Right lobe of liver (tissue), 6 donors: Measurements from ENCODE around the gene HOXA3. TPM values are rescaled to one million over a fixed set of nuclear protein-coding genes. Genes with fewer than 3 reads are reported as not detected.

ENCODE experiments used
- ATAC-seq, 4 donors: fragments of 200-7000 bp; cut with Tn5 transposase; one replicate each; pipeline ENCODE4 v1.9.1; 2020; ENCODE audit warnings: mild to moderate bottlenecking in 4 of 4, moderate library complexity in 4 of 4
- DNase-seq, 3 donors: peaks; one replicate each; pipeline ENCODE4 v3.0.0-alpha.2; 2020
- H3K27ac ChIP-seq, 3 donors: fragments of 200-600 bp; one replicate each; pipeline ENCODE4 v1.8.0; 2022
- H3K27me3 ChIP-seq, 2 donors: fragments of 200-600 bp; one replicate each; pipeline ENCODE4 v1.8.0; 2022
- H3K36me3 ChIP-seq, 4 donors: fragments of 200-600 bp; sonication (generic) in 1 of 4; one replicate each; pipeline versions ENCODE4 v1.5.1 to v1.8.0; 2017 to 2022; ENCODE audit warnings: control low read depth in 1 of 4
- H3K4me1 ChIP-seq, 4 donors: fragments of 200-600 bp; sonication (generic) in 1 of 4; one replicate each; pipeline versions ENCODE4 v1.5.1 to v1.8.0; 2017 to 2022; ENCODE audit warnings: control low read depth in 1 of 4
- H3K4me3 ChIP-seq, 3 donors: fragments of 200-600 bp; one replicate each; pipeline ENCODE4 v1.8.0; 2022
- H3K9me3 ChIP-seq, 4 donors: fragments of 200-600 bp; sonication (generic) in 1 of 4; one replicate each; pipeline versions ENCODE4 v1.5.1 to v1.8.0; 2017 to 2022; ENCODE audit warnings: control low read depth in 1 of 4
- CTCF ChIP-seq, 4 donors: fragments of 200-600 bp in 3 of 4; fragments of 450-650 bp in 1 of 4; IDR thresholded peaks; one replicate each; pipeline versions ENCODE4 v1.5.1 to v1.8.0; 2016 to 2022; ENCODE audit warnings: antibody characterized with exemption in 4 of 4, mild to moderate bottlenecking in 2 of 4
- POLR2A ChIP-seq: fragments of 450-650 bp; IDR thresholded peaks from one replicate; pipeline ENCODE4 v1.6.1; 2017; ENCODE audit warnings: antibody characterized with exemption, mild to moderate bottlenecking
- WGBS: methylation state at CpG from one replicate; pipeline ENCODE4 v1.1.6; 2018; ENCODE audit warnings: low coverage, low lambda C conversion rate; ENCODE audit not compliant: insufficient coverage; ENCODE audit errors: missing lambda C conversion rate; 5-methylcytosine and 5-hydroxymethylcytosine counted together
- intact Hi-C, 2 donors: fragments of 100-400 bp; cut with DNase I; formaldehyde crosslinking; loops; one replicate each; pipeline versions ENCODE4 v1.11.2 to v1.14.1; 2022
- total RNA-seq, 6 experiments: library from RNA; depleted of rRNA in 2 of 6; stranded (reverse); fragments of >200 nt in 2 of 6; fragmentation: NEBNext Ultra II Directional in 3 of 6; extraction: Animal tissue kit (Norgen Biotek cat#: 25700) in 3 of 6; gene quantifications; one replicate each; pipeline versions ENCODE4 v1.1.0 to v1.2.4, GENCODE V29; 2016 to 2023
- donor health status: DM: no; HTN: yes; CAD: no.
- donor health status: DM: no; HTN: no; CAD: no.
- donor health status: DM: no; HTN: no; CAD: no.
- donor health status: DM: no; HTN: yes; CAD: no.
- donor health status: DM: no; HTN: yes; CAD: no.

HOXA3 gene
- total RNA-seq, 6 experiments from 2014 or later, result 0.17 to 0.26 (median 0.25) TPM; not detected in 2

DNA sequence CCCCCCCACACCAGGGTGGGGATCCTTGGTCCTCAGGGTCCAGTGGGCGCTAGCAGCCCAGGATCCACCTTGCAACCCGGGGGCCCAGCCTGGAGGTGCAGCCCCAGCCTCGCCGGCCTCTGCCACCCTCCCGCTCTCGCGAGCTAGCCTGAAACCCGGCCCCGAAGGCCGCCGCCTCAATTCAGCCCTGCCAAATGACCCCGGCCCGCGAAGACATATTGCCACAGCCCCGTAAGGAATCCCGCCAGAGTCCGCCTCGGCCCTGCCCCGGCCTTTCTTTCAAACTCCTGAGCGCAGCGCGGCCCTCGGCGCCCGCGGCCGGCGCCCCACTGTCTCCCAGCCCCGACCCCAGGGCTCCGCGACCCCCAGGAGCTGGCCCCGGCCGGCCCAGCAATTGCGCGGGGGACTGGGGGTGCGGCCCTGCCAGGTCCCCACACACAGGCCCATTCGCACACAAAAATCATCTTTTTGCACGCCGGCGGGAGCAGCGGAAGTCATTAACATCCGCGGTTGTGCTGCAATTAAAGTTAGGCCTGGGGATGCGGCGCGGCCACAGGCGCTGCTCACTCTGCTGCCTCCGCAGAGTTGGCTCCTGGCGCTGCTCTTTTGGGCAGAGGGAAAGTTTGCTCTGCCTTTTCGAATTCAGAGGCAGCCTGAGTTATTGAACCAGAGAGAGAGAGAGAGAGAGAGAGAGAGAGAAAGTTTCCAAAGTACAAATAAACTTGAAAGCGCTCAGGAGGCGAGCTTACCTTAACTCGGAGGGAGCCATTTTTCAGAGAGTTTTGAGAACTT lies 12.9 kb downstream of the HOXA3 start:
- no peak overlapping the region for H3K4me3 ChIP-seq
- DNase-seq, result peak in 1 of 3 donors; percentile 53
- no peaks in the 10 kb centered on the region for H3K9me3 ChIP-seq

DNA sequence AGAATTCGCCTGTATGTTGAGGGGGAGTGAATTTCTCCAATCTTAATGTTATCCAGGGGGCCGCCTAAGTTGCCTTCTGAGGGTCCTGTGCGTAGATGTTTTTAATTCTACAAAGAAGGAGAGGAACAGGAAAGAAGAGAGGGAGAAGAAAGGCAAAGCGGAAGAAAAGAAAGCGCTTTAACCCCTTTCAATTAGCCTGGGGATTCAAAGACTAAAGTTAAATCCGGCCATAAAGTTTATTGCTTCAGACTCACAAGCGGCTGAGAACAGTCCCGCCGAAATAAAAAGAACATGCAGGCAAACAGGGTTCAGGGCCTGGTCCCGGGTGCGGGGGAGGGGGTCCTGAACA lies 13.4 kb downstream of the HOXA3 start:
- no peak for DNase-seq
- no peaks in the 10 kb centered on the region for H3K36me3 ChIP-seq
- H3K27ac ChIP-seq, result no peak overlapping the region
- no peaks in the 10 kb centered on the region for H3K4me1 ChIP-seq
- ATAC-seq, result no peak
- TF ChIP-seq CTCF (IDR thresholded peaks at IDR 0.05) (no peak), POLR2A (no peak)
- intact Hi-C loops, result no loop called here
- peaks cover 5 to 58% of the 10 kb centered on the region in 2 donors for H3K27me3 ChIP-seq
- 36% methylated on average over 11 of the region's 11 CpGs for WGBS
- no peaks in the 10 kb centered on the region for H3K9me3 ChIP-seq
- no peak overlapping the region for H3K4me3 ChIP-seq

More for the DNA sequence above, 12.9 kb downstream of the HOXA3 start:
- H3K27me3 ChIP-seq, result peaks cover 5 to 64% of the 10 kb centered on the region in 2 donors
- H3K36me3 ChIP-seq, result no peaks in the 10 kb centered on the region
- no peak overlapping the region for H3K27ac ChIP-seq
- intact Hi-C loops, result no loop called here
- no peak for TF ChIP-seq POLR2A
- no peak for TF ChIP-seq CTCF (IDR thresholded peaks at IDR 0.05)
- ATAC-seq, result no peak
- no peaks in the 10 kb centered on the region for H3K4me1 ChIP-seq
- 28% methylated on average over 21 of the region's 53 CpGs for WGBS

DNA sequence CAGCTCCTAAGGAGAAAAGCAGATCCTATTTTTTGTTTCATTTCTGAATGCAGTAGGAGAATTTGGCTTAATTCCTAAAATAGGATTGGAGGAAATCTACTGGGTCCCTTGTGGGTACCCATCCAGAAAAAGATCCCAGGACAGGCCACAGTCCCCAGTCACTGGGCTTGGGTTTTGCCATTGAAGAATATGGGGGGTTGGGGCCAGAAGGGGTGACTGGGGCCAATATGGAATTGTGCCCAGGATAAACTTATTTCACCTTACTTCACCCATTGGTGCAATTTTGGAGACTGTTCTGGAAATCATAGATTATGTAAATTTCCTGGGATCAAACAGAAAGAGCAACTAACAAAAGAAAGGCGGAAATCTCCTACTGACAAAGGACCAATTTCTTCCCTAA lies 13.9 kb downstream of the HOXA3 start:
- peaks cover 5 to 54% of the 10 kb centered on the region in 2 donors for H3K27me3 ChIP-seq
- TF ChIP-seq POLR2A (no peak), CTCF (IDR thresholded peaks at IDR 0.05) (no peak)
- no peaks in the 10 kb centered on the region for H3K36me3 ChIP-seq
- intact Hi-C loops, result no loop called here
- no peak for ATAC-seq
- H3K4me1 ChIP-seq, result no peaks in the 10 kb centered on the region
- WGBS, result 62% methylated on average over 1 of the region's 1 CpG
- H3K27ac ChIP-seq, result no peak overlapping the region
- H3K9me3 ChIP-seq, result no peaks in the 10 kb centered on the region
- H3K4me3 ChIP-seq, result no peak overlapping the region
- no peak for DNase-seq

GRCh38 chr7:27137640-27138315 lies 14.6 kb downstream of the HOXA3 start:
- intact Hi-C loops, result no loop called here
- 59% methylated on average over 2 of the region's 2 CpGs for WGBS
- TF ChIP-seq POLR2A (no peak), CTCF (IDR thresholded peaks at IDR 0.05) (no peak)
- no peaks in the 10 kb centered on the region for H3K9me3 ChIP-seq
- DNase-seq (no peak), ATAC-seq (no peak)
- H3K4me3 ChIP-seq, result no peak overlapping the region
- H3K27ac ChIP-seq, result no peak overlapping the region
- H3K4me1 ChIP-seq, result no peaks in the 10 kb centered on the region
- H3K27me3 ChIP-seq, result peaks cover 5 to 47% of the 10 kb centered on the region in 2 donors
- no peaks in the 10 kb centered on the region for H3K36me3 ChIP-seq
